ENCODE results near the gene HLX.

DNA sequence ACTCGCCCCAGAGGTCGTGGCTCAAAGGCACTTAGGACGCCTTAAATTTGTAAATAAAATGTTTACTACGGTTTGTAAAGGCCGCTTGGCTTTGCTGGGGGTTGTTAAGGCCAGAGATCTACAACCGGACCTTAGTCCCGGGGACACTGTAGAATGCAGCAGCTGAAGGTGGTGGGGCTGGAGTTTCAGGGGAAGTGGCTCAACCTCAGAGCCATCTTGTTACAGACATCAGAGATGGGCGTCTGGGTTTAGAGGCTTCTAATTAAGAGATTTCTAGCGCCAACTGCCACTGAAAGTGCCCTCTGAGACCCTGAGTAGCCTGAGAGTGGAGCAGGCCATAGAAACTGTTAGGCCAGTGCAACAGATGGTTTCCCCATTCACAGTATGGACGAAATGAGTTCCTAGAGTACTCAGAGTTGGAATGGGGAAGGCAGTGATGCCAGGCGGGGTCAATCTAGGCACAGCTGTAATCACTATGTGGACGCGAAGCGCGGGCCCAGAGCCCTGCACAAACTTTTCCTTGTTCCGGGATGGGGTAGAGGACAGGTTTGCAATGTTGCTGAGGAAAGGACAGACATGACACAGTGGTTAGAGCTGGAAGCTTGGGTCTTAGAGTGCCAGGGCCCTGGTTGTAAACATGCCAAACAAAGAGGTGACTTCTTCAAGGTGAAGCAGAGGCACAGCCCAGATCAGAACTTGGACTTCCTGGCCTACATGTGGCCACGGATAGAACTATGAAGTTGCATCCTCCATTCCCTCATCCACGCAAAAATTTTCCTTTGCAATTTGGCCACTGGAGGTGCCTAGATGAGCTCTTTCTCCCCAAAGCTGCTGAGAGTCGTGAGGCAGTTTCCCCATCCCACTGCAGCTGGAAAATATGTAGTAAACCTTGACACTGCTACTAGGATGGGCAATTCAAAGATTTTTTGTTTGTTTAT is 6.0 kb downstream of the HLX start:
- TF ChIP-seq RAD21 (CRISPR knock-in tag; IDR thresholded peaks at IDR 0.05) (no peak), KLF6 (CRISPR knock-in tag; IDR thresholded peaks at IDR 0.05) (no peak), ELF4 (CRISPR knock-in tag; IDR thresholded peaks at IDR 0.05; ENCODE audit: borderline replicate concordance) (no peak), KLF15 (CRISPR knock-in tag; IDR thresholded peaks at IDR 0.05; ENCODE audit: borderline replicate concordance) (no peak), EZH2 (conservative IDR thresholded peaks at IDR 0.05; ENCODE audit: low read depth, low read length) (no peak), POLR2A (IDR thresholded peaks at IDR 0.05; ENCODE audit: insufficient read depth in 1 of 2, low read depth in 2 of 2, low read length in 2 of 2) (no peak)
- TF ChIP-seq, protein P1, sequence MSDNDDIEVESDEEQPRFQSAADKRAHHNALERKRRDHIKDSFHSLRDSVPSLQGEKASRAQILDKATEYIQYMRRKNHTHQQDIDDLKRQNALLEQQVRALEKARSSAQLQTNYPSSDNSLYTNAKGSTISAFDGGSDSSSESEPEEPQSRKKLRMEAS (IDR thresholded peaks at IDR 0.05): no peak
- TF ChIP-seq, protein P2, sequence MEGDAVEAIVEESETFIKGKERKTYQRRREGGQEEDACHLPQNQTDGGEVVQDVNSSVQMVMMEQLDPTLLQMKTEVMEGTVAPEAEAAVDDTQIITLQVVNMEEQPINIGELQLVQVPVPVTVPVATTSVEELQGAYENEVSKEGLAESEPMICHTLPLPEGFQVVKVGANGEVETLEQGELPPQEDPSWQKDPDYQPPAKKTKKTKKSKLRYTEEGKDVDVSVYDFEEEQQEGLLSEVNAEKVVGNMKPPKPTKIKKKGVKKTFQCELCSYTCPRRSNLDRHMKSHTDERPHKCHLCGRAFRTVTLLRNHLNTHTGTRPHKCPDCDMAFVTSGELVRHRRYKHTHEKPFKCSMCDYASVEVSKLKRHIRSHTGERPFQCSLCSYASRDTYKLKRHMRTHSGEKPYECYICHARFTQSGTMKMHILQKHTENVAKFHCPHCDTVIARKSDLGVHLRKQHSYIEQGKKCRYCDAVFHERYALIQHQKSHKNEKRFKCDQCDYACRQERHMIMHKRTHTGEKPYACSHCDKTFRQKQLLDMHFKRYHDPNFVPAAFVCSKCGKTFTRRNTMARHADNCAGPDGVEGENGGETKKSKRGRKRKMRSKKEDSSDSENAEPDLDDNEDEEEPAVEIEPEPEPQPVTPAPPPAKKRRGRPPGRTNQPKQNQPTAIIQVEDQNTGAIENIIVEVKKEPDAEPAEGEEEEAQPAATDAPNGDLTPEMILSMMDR (CRISPR knock-in tag; IDR thresholded peaks at IDR 0.05): no peak

Measured in HepG2 (cell line).